Uterus (tissue), 2 donors: ENCODE data around the gene IRGQ.

Source experiments
- POLR2A ChIP-seq, 2 donors: fragments of 450-650 bp; IDR thresholded peaks; one replicate each; pipeline ENCODE4 v1.6.1; 2016; ENCODE audit warnings: antibody characterized with exemption in 2 of 2, mild to moderate bottlenecking in 1 of 2, moderate library complexity in 1 of 2
- TF ChIP-seq, protein P1 (sequence below), 4 experiments: fragments of 200-600 bp in 2 of 4; fragments of 450-650 bp in 2 of 4; sonication (generic) in 2 of 4; IDR thresholded peaks; one replicate each; pipeline ENCODE4 v1.5.1; 2016 to 2019; ENCODE audit warnings: antibody characterized with exemption in 4 of 4, mild to moderate bottlenecking in 2 of 4, moderate library complexity in 1 of 4

GRCh38 chr19:43610493-43610892 lies 14.6 kb upstream of the IRGQ start:
- TF ChIP-seq POLR2A (IDR thresholded peaks at IDR 0.05), result no peak
- TF ChIP-seq, protein P1, sequence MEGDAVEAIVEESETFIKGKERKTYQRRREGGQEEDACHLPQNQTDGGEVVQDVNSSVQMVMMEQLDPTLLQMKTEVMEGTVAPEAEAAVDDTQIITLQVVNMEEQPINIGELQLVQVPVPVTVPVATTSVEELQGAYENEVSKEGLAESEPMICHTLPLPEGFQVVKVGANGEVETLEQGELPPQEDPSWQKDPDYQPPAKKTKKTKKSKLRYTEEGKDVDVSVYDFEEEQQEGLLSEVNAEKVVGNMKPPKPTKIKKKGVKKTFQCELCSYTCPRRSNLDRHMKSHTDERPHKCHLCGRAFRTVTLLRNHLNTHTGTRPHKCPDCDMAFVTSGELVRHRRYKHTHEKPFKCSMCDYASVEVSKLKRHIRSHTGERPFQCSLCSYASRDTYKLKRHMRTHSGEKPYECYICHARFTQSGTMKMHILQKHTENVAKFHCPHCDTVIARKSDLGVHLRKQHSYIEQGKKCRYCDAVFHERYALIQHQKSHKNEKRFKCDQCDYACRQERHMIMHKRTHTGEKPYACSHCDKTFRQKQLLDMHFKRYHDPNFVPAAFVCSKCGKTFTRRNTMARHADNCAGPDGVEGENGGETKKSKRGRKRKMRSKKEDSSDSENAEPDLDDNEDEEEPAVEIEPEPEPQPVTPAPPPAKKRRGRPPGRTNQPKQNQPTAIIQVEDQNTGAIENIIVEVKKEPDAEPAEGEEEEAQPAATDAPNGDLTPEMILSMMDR (IDR thresholded peaks at IDR 0.05), result no peak
